DOHH2 (cell line): ENCODE results near the gene TANC1.

Experiments
- H3F3A ChIP-seq: fragments of 200-600 bp; sonication (generic), shearing (Covaris generic); 2 replicates; pipeline ENCODE4 v1.6.0; 2016; ENCODE audit warnings: antibody characterized with exemption, mild to moderate bottlenecking; ENCODE audit not compliant: control insufficient read depth, insufficient read depth
- H3K27ac ChIP-seq: fragments of 200-600 bp; sonication (generic); 2 replicates; pipeline ENCODE4 v1.5.1; 2014; ENCODE audit warnings: low read depth, mild to moderate bottlenecking, low read length, moderate library complexity
- H3K27me3 ChIP-seq: fragments of 200-600 bp; sonication (generic); 2 replicates; pipeline ENCODE4 v1.6.1; 2014; ENCODE audit warnings: mild to moderate bottlenecking, low read length, mixed read lengths; ENCODE audit not compliant: control insufficient read depth
- H3K36me3 ChIP-seq: fragments of 200-600 bp; sonication (generic); 2 replicates; pipeline ENCODE4 v1.6.1; 2014; ENCODE audit warnings: mild to moderate bottlenecking, low read length, moderate library complexity, mixed read lengths; ENCODE audit not compliant: control insufficient read depth
- H3K4me1 ChIP-seq: fragments of 200-600 bp; sonication (generic); 2 replicates; pipeline ENCODE4 v1.6.1; 2014; ENCODE audit warnings: mild to moderate bottlenecking, low read length, mixed read lengths; ENCODE audit not compliant: control insufficient read depth
- H3K4me2 ChIP-seq: fragments of 200-600 bp; sonication (generic); 2 replicates; pipeline ENCODE4 v1.6.0; 2014; ENCODE audit warnings: mild to moderate bottlenecking, low read length, moderate library complexity
- H3K4me3 ChIP-seq: fragments of 200-600 bp; sonication (generic); 2 replicates; pipeline ENCODE4 v1.5.1; 2014; ENCODE audit warnings: mild to moderate bottlenecking, low read length, mixed read lengths
- H3K79me2 ChIP-seq: fragments of 200-600 bp; sonication (generic); 2 replicates; pipeline ENCODE4 v1.6.1; 2014; ENCODE audit warnings: mild to moderate bottlenecking, low read length, mixed read lengths; ENCODE audit not compliant: control insufficient read depth
- H3K9me2 ChIP-seq: fragments of 200-600 bp; sonication (generic); replicated peaks from 2 replicates; pipeline ENCODE4 v1.6.1; 2014; ENCODE audit warnings: mild to moderate bottlenecking, low read length, mixed read lengths; ENCODE audit not compliant: control insufficient read depth
- H3K9me3 ChIP-seq: fragments of 200-600 bp; sonication (generic); 2 replicates; pipeline ENCODE4 v1.6.1; 2014; ENCODE audit warnings: antibody characterized with exemption, low read length, mixed read lengths; ENCODE audit not compliant: control insufficient read depth, insufficient read depth
- H4K20me1 ChIP-seq: fragments of 200-600 bp; sonication (generic); 2 replicates; pipeline ENCODE4 v1.6.0; 2014; ENCODE audit warnings: low read depth, mild to moderate bottlenecking, antibody characterized with exemption, low read length, moderate library complexity; ENCODE audit not compliant: control insufficient read depth, insufficient read depth
- EZH2phosphoT487 ChIP-seq: fragments of 200-600 bp; sonication (generic); IDR thresholded peaks from 2 replicates; pipeline ENCODE4 v1.6.1; 2017; ENCODE audit warnings: borderline replicate concordance, mild to moderate bottlenecking, antibody characterized with exemption, low read length, moderate library complexity, mixed read lengths
- TF ChIP-seq, protein P1 (sequence below): fragments of 200-600 bp; sonication (generic); IDR thresholded peaks from one replicate; pipeline ENCODE4 v1.5.1; 2014; ENCODE audit warnings: antibody characterized with exemption, mild to moderate bottlenecking, low read depth, low read length; ENCODE audit not compliant: poor library complexity, severe bottlenecking

The TANC1 gene

DNA sequence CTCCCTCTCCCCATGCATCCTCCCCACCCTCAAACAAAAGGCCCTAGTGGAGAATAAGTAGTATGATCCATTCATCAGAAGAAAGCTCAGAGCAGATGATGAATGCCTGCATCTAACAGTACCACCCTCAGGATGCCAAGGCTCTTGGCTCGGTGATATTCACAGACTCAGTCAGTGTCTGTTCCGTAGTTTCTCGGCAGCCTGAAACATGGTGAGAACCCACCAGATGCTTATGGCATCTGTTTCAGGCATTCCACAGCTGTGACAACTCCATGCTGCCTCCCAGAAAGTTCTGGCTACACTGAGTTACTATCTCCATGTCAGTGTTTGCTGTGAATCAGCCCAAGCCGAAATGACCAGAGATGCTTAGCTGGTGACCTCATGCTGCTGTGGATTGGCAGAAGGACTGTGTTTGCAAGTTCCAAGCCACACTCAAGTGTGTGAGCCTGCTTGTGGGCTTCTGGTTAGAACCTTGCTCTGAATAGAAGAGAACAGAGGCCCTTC lies 234.2 kb downstream of the TANC1 start:
- Histone ChIP-seq H3K9me3 (no peaks in the 10 kb centered on the region), H3K4me3 (no peak overlapping the region)

DNA sequence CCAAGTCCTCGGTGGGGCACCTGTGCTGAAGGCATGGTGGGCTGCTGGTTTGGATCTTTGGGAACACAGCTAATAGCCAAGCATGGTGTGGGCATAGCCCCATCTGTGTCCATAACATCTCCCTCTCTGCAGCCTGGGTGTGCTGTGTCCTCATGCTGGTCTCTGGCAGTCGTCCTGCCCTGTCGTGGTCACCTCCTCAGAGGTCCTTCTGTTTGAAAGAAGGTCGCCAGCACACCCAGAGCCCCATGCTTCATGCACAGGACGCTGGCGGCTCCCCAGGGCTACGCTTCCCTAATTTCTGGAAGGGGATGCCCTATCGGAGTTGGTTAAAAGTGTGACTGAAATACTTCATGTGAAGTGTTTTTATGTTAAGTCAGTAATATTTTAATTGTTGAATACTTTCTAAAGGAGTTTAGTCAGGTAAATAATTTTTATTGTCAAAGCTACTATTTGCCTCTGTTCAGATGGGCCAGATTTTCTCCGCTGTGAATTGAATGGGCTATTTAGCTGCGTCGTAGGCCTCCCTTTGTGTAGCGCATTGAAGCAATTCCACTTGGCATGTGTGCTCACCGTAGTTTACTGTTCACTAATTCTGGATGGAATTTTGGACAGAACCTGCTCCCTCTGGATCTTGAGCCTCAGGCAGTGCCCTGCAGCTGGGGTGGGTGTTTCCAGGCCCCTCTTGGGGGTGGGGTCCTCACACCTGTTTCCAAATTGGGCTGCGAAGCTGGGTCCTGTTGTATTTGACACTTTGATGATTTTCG lies 236.1 kb downstream of the TANC1 start:
- Histone ChIP-seq H3K4me2 (no peak overlapping the region), H3K4me1 (no peaks in the 10 kb centered on the region), H3K4me3 (no peak overlapping the region), H3K9me2 (no peaks in the 10 kb centered on the region), H3F3A (no peaks in the 10 kb centered on the region), H3K27me3 (no peaks in the 10 kb centered on the region; the same call in 1 of the 2 replicates), H3K9me3 (no peaks in the 10 kb centered on the region), H4K20me1 (no peaks in the 10 kb centered on the region), H3K79me2 (no peaks in the 10 kb centered on the region), H3K27ac (no peak overlapping the region), H3K36me3 (no peaks in the 10 kb centered on the region)
- TF ChIP-seq, protein P1, sequence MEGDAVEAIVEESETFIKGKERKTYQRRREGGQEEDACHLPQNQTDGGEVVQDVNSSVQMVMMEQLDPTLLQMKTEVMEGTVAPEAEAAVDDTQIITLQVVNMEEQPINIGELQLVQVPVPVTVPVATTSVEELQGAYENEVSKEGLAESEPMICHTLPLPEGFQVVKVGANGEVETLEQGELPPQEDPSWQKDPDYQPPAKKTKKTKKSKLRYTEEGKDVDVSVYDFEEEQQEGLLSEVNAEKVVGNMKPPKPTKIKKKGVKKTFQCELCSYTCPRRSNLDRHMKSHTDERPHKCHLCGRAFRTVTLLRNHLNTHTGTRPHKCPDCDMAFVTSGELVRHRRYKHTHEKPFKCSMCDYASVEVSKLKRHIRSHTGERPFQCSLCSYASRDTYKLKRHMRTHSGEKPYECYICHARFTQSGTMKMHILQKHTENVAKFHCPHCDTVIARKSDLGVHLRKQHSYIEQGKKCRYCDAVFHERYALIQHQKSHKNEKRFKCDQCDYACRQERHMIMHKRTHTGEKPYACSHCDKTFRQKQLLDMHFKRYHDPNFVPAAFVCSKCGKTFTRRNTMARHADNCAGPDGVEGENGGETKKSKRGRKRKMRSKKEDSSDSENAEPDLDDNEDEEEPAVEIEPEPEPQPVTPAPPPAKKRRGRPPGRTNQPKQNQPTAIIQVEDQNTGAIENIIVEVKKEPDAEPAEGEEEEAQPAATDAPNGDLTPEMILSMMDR, result no peak
- no peak for TF ChIP-seq EZH2phosphoT487

More for the DNA sequence above, 234.2 kb downstream of the TANC1 start:
- Histone ChIP-seq H3K4me2 (no peak overlapping the region), H3F3A (no peaks in the 10 kb centered on the region), H3K4me1 (no peaks in the 10 kb centered on the region), H3K27me3 (peaks cover under 1% of the 10 kb centered on the region), H3K79me2 (no peaks in the 10 kb centered on the region), H3K27ac (no peak overlapping the region), H4K20me1 (no peaks in the 10 kb centered on the region), H3K36me3 (no peaks in the 10 kb centered on the region), H3K9me2 (no peaks in the 10 kb centered on the region)
- no peak for TF ChIP-seq EZH2phosphoT487
- TF ChIP-seq, protein P1, result no peak

DNA sequence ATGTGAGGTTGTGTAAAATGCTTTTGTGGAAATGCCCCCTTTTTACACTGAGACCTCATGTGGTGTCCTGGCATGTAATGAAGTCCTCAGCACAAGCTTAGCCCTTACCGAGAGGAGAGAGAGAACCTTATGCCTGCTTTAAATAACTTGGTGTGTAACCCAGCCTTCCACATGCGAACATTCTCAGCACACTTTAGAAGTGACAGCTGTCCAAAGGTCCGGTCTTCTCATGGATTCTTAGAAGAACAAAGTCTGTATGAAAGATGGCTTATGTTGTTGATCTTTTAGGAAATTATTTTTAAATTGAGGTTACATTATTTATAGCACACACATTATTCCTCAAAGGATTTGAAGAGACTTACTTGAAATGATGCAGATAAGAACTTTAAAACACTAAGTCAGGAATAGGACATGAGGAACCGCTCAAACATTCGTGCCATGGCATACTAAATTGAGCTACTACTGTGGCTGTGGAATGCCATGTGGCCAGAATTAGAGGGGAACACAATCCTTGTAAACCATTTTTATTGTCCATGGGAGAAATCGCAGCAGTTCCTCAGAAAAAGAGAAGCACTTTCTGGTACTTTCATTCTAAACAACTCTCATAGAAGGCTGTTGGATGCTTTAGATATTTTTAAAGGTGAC lies 238.4 kb downstream of the TANC1 start:
- no peaks in the 10 kb centered on the region; the same call in 1 of the 2 replicates for H3K27me3 ChIP-seq
- H3K4me3 ChIP-seq, result no peak overlapping the region
- no peaks in the 10 kb centered on the region for H3K4me1 ChIP-seq
- H3K9me3 ChIP-seq, result no peaks in the 10 kb centered on the region
- no peak for TF ChIP-seq EZH2phosphoT487
- TF ChIP-seq, protein P1, result no peak
- H3K79me2 ChIP-seq, result no peaks in the 10 kb centered on the region
- no peak overlapping the region for H3K4me2 ChIP-seq
- H3K9me2 ChIP-seq, result no peaks in the 10 kb centered on the region
- no peaks in the 10 kb centered on the region for H3K36me3 ChIP-seq
- no peak overlapping the region for H3K27ac ChIP-seq
- H3F3A ChIP-seq, result no peaks in the 10 kb centered on the region
- no peaks in the 10 kb centered on the region for H4K20me1 ChIP-seq
